Astrocyte (in vitro differentiated cells and primary cell): ENCODE results near the gene ASTN1. TPM values are rescaled to one million over a fixed set of nuclear protein-coding genes. Genes with fewer than 3 reads are reported as not detected.

ENCODE experiments used
- DNase-seq: peaks from one replicate; pipeline ENCODE4 v3.0.0-alpha.2; 2010; ENCODE audit warnings: low read depth
- FAIRE-seq: peaks from 2 replicates; lab custom pipeline; 2011; peaks lifted over from hg19 to GRCh38; lab: Jason Lieb, UNC
- H2AFZ ChIP-seq: 2 replicates; pipeline ENCODE4 v1.6.0; 2012; ENCODE audit warnings: low read depth, low read length, inconsistent platforms
- H3K27ac ChIP-seq: 2 replicates; pipeline ENCODE4 v1.5.1; 2011; ENCODE audit warnings: low read depth, low read length, inconsistent platforms
- H3K27me3 ChIP-seq: 2 replicates; pipeline ENCODE4 v1.6.0; 2011; ENCODE audit warnings: low read length, inconsistent platforms; ENCODE audit not compliant: insufficient read depth
- H3K36me3 ChIP-seq: 2 replicates; pipeline ENCODE4 v1.5.1; 2011; ENCODE audit warnings: low read length, inconsistent platforms; ENCODE audit not compliant: insufficient read depth
- H3K4me1 ChIP-seq: 2 replicates; pipeline ENCODE4 v1.5.1; 2011; ENCODE audit warnings: low read length, inconsistent platforms; ENCODE audit not compliant: insufficient read depth
- H3K4me2 ChIP-seq: 2 replicates; pipeline ENCODE4 v1.6.0; 2012; ENCODE audit warnings: low read length, inconsistent platforms
- H3K4me3 ChIP-seq: 2 replicates; pipeline ENCODE4 v1.5.1; 2011; ENCODE audit warnings: low read depth, mild to moderate bottlenecking, low read length, inconsistent platforms; ENCODE audit not compliant: insufficient read depth
- H3K79me2 ChIP-seq: 2 replicates; pipeline ENCODE4 v1.6.0; 2012; ENCODE audit warnings: mild to moderate bottlenecking, low read length, inconsistent platforms; ENCODE audit not compliant: insufficient read depth
- H3K9ac ChIP-seq: 2 replicates; pipeline ENCODE4 v1.6.0; 2012; ENCODE audit warnings: mild to moderate bottlenecking, low read length, inconsistent platforms
- H3K9me3 ChIP-seq: 2 replicates; pipeline ENCODE4 v1.5.1; 2012; ENCODE audit warnings: low read depth, mild to moderate bottlenecking, low read length, inconsistent platforms; ENCODE audit not compliant: insufficient read depth
- H4K20me1 ChIP-seq: 2 replicates; pipeline ENCODE4 v1.6.0; 2012; ENCODE audit warnings: low read length, inconsistent platforms; ENCODE audit not compliant: insufficient read depth
- H3K27ac Mint-ChIP-seq: one replicate; pipeline ENCODE4 v1.8.0; 2021; ENCODE audit warnings: mild to moderate bottlenecking, mixed read lengths; ENCODE audit not compliant: unreplicated experiment
- H3K27me3 Mint-ChIP-seq: one replicate; pipeline ENCODE4 v1.8.0; 2021; ENCODE audit warnings: low read depth, mixed read lengths; ENCODE audit not compliant: unreplicated experiment
- H3K36me3 Mint-ChIP-seq: one replicate; pipeline ENCODE4 v1.8.0; 2021; ENCODE audit warnings: low read depth, mixed read lengths; ENCODE audit not compliant: unreplicated experiment
- H3K4me1 Mint-ChIP-seq: one replicate; pipeline ENCODE4 v1.8.0; 2021; ENCODE audit warnings: low read depth, mixed read lengths; ENCODE audit not compliant: unreplicated experiment
- H3K4me3 Mint-ChIP-seq: one replicate; pipeline ENCODE4 v1.8.0; 2021; ENCODE audit warnings: mild to moderate bottlenecking, moderate library complexity, mixed read lengths; ENCODE audit not compliant: unreplicated experiment
- H3K9me3 Mint-ChIP-seq: one replicate; pipeline ENCODE4 v1.8.0; 2021; ENCODE audit warnings: mild to moderate bottlenecking, mixed read lengths; ENCODE audit not compliant: unreplicated experiment
- CTCF ChIP-seq: IDR thresholded peaks from 2 replicates; pipeline ENCODE4 v1.5.1; 2011; ENCODE audit warnings: low read depth, mild to moderate bottlenecking, inconsistent platforms, low read length, moderate library complexity; ENCODE audit not compliant: insufficient read depth
- EZH2 ChIP-seq: IDR thresholded peaks from 2 replicates; pipeline ENCODE4 v1.6.1; 2012; ENCODE audit warnings: mild to moderate bottlenecking, low read length, inconsistent platforms; ENCODE audit not compliant: insufficient read depth
- total RNA-seq: library from RNA; stranded (reverse); gene quantifications from 2 replicates; pipeline ENCODE4 v1.2.1, GENCODE V29; 2021

Gene ASTN1
- total RNA-seq, 1 donor from 2014 or later = 0.50 TPM

- H3K4me2 ChIP-seq = peak overlapping the region; percentile 80
- Mint-ChIP-seq H3K4me1 (no peaks in the 10 kb centered on the region), H3K4me3 (peak overlapping the region; percentile 81), H3K27me3 (peaks cover 56% of the 10 kb centered on the region), H3K9me3 (no peaks in the 10 kb centered on the region), H3K36me3 (no peaks in the 10 kb centered on the region), H3K27ac (no peak overlapping the region)
- H2AFZ ChIP-seq = peak overlapping the region; percentile 90
- DNase-seq (peak; percentile 15), FAIRE-seq (no peak)
- H3K36me3 ChIP-seq = no peaks in the 10 kb centered on the region
- H3K27me3 ChIP-seq = peaks cover 16% of the 10 kb centered on the region
- no peaks in the 10 kb centered on the region for H3K4me1 ChIP-seq
- H3K9ac ChIP-seq = no peak overlapping the region
- H3K4me3 ChIP-seq = peak overlapping the region; percentile 43
- H3K9me3 ChIP-seq = no peaks in the 10 kb centered on the region
- TF ChIP-seq EZH2 (no peak), CTCF (peak; percentile 62)
- H3K27ac ChIP-seq = no peak overlapping the region
- no peaks in the 10 kb centered on the region for H3K79me2 ChIP-seq
- no peaks in the 10 kb centered on the region for H4K20me1 ChIP-seq
These were observed 17.2 kb upstream of the ASTN1 start for GRCh38 chr1:177181631-177182291.

- peak overlapping the region; percentile 43 for H3K4me3 ChIP-seq
- Mint-ChIP-seq H3K4me3 (peak overlapping the region; percentile 81), H3K9me3 (no peaks in the 10 kb centered on the region), H3K36me3 (no peaks in the 10 kb centered on the region), H3K4me1 (no peaks in the 10 kb centered on the region), H3K27ac (no peak overlapping the region), H3K27me3 (peaks cover 56% of the 10 kb centered on the region)
- no peaks in the 10 kb centered on the region for H3K36me3 ChIP-seq
- FAIRE-seq (no peak), DNase-seq (no peak)
- H3K79me2 ChIP-seq = no peaks in the 10 kb centered on the region
- no peak overlapping the region for H3K9ac ChIP-seq
- no peaks in the 10 kb centered on the region for H3K9me3 ChIP-seq
- no peaks in the 10 kb centered on the region for H3K4me1 ChIP-seq
- peak overlapping the region; percentile 80 for H3K4me2 ChIP-seq
- H2AFZ ChIP-seq = peak overlapping the region; percentile 90
- no peaks in the 10 kb centered on the region for H4K20me1 ChIP-seq
- TF ChIP-seq EZH2 (peak; percentile 53), CTCF (no peak)
- peaks cover 16% of the 10 kb centered on the region for H3K27me3 ChIP-seq
- no peak overlapping the region for H3K27ac ChIP-seq
These were observed 16.7 kb upstream of the ASTN1 start for GRCh38 chr1:177181280-177181630.

DNA sequence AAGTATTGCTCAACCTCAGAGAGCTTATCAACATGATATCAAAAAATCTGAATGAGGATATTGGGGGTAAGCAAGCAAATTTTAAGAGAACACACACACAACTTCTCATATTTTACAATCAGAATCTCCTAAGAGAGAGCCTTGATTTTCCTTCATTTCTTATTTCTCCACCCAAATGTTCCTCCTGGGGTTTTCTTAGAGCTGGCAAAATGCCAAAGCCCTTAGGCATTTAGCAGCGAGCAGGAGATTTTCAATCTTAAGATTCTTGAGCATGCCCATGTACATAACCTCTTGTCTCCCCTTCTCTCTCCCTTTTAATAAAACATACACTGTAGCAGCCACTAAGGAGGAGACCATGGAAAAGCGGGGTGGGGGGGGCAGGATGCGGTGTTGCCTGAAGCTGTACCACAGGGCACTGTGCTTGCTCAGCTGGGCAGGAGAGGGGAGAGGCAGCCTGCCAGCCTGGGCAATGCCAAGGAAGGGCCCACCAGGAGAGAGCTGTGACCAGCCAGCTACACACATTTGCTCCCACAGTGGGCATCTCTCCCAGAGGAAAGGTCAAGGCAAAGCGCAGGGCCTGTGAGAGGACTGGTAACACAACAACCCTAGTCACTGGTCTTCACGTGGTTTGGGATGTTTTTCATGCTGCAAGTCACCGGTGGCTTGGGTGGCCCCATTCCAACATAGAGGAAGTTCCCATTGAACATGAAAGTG is 10.6 kb upstream of the ASTN1 start:
- Mint-ChIP-seq H3K27ac (no peak overlapping the region), H3K27me3 (peaks cover 30% of the 10 kb centered on the region), H3K4me1 (no peaks in the 10 kb centered on the region), H3K4me3 (no peak overlapping the region), H3K9me3 (no peaks in the 10 kb centered on the region), H3K36me3 (no peaks in the 10 kb centered on the region)
- DNase-seq (no peak), FAIRE-seq (no peak)
- Histone ChIP-seq H4K20me1 (no peaks in the 10 kb centered on the region), H3K4me3 (no peak overlapping the region), H3K4me2 (no peak overlapping the region), H3K27ac (no peak overlapping the region), H3K4me1 (peaks cover 6% of the 10 kb centered on the region), H3K79me2 (no peaks in the 10 kb centered on the region), H3K36me3 (no peaks in the 10 kb centered on the region), H3K9me3 (no peaks in the 10 kb centered on the region), H3K27me3 (peaks cover 45% of the 10 kb centered on the region), H3K9ac (no peak overlapping the region), H2AFZ (no peak overlapping the region)
- no peak for TF ChIP-seq EZH2
- TF ChIP-seq CTCF = no peak
